OCI-LY7 (cell line): Measurements from ENCODE around the gene ADARB2. TPM values are rescaled to one million over a fixed set of nuclear protein-coding genes. Genes with fewer than 3 reads are reported as not detected.

Experiments used
- BruUV-seq: library from RNA; stranded (reverse); fragments of 400-500 nt; replicated peaks from 2 replicates; lab custom pipeline; 2021; lab: Mats Ljungman, UMichigan
- CTCF ChIA-PET: fragments of 300-600 bp; sonication (Branson Sonifier 250); formaldehyde crosslinking; loops from one replicate; lab custom pipeline; 2022; ENCODE audit warnings: antibody characterized with exemption; ENCODE audit not compliant: unreplicated experiment; lab: Charles Lee
- POLR2A ChIA-PET: fragments of 300-600 bp; sonication (Branson Sonifier 250); formaldehyde crosslinking; loops from one replicate; lab custom pipeline; 2022; ENCODE audit warnings: antibody characterized with exemption; lab: Charles Lee
- DNase-seq: peaks from one replicate; pipeline ENCODE4 v3.0.0-alpha.2; 2015; ENCODE audit warnings: low spot score
- H2AFZ ChIP-seq: fragments of 200-600 bp; sonication (generic), shearing (Covaris generic); 2 replicates; pipeline ENCODE4 v1.6.1; 2014; ENCODE audit warnings: mild to moderate bottlenecking, antibody characterized with exemption, low read length, moderate library complexity
- H3K27ac ChIP-seq: fragments of 200-600 bp; sonication (generic); 2 replicates; pipeline ENCODE4 v1.5.1; 2014; ENCODE audit warnings: mixed run types, low read depth, mild to moderate bottlenecking, moderate library complexity, low read length, inconsistent platforms; ENCODE audit not compliant: poor library complexity, severe bottlenecking
- H3K36me3 ChIP-seq: fragments of 200-600 bp; sonication (generic); 2 replicates; pipeline ENCODE4 v1.6.1; 2014; ENCODE audit warnings: mild to moderate bottlenecking, antibody characterized with exemption, low read length, moderate library complexity, mixed read lengths; ENCODE audit not compliant: insufficient read depth
- H3K4me1 ChIP-seq: fragments of 200-600 bp; sonication (generic); 2 replicates; pipeline ENCODE4 v1.5.1; 2014; ENCODE audit warnings: mild to moderate bottlenecking, low read length; ENCODE audit not compliant: insufficient read depth, poor library complexity, severe bottlenecking
- H3K4me2 ChIP-seq: fragments of 200-600 bp; sonication (generic); 2 replicates; pipeline ENCODE4 v1.6.1; 2014; ENCODE audit warnings: mild to moderate bottlenecking, low read length
- H3K4me3 ChIP-seq: fragments of 200-600 bp; sonication (generic); 2 replicates; pipeline ENCODE4 v1.5.1; 2014; ENCODE audit warnings: mild to moderate bottlenecking, low read depth, low read length; ENCODE audit not compliant: poor library complexity, severe bottlenecking
- H3K79me2 ChIP-seq: fragments of 200-600 bp; sonication (generic); 2 replicates; pipeline ENCODE4 v1.6.1; 2016; ENCODE audit warnings: low read depth, mild to moderate bottlenecking, low read length, moderate library complexity, mixed read lengths; ENCODE audit not compliant: insufficient read depth
- H3K9me2 ChIP-seq: fragments of 200-600 bp; sonication (generic); 2 replicates; pipeline ENCODE4 v1.6.1; 2016; ENCODE audit warnings: mild to moderate bottlenecking, low read length, mixed read lengths; ENCODE audit not compliant: insufficient read depth
- H3K9me3 ChIP-seq: fragments of 200-600 bp; sonication (generic); 2 replicates; pipeline ENCODE4 v1.6.1; 2014; ENCODE audit warnings: mild to moderate bottlenecking, mixed run types, low read length, mixed read lengths
- H4K20me1 ChIP-seq: fragments of 200-600 bp; sonication (generic); 2 replicates; pipeline ENCODE4 v1.6.1; 2014; ENCODE audit warnings: mild to moderate bottlenecking, antibody characterized with exemption, low read length, moderate library complexity, mixed read lengths; ENCODE audit not compliant: insufficient read depth
- CTCF ChIP-seq: fragments of 200-600 bp; sonication (generic); conservative IDR thresholded peaks from 2 replicates; pipeline ENCODE4 v1.5.1; 2014; ENCODE audit warnings: mild to moderate bottlenecking, antibody characterized with exemption, low read length, moderate library complexity, mixed read lengths
- EZH2phosphoT487 ChIP-seq: fragments of 200-600 bp; sonication (generic); IDR thresholded peaks from 2 replicates; pipeline ENCODE4 v1.6.1; 2018; ENCODE audit warnings: low read depth, borderline replicate concordance, mild to moderate bottlenecking, mixed run types, antibody characterized with exemption, low read length, moderate library complexity, mixed read lengths
- intact Hi-C: fragments of 100-400 bp; cut with micrococcal nuclease; formaldehyde crosslinking; loops from one replicate; pipeline ENCODE4 v1.10.0; 2022; ENCODE audit not compliant: unreplicated experiment
- total RNA-seq, 2 experiments: library from RNA; depleted of rRNA in 1 of 2; stranded (reverse); fragments of >200 nt in 1 of 2; shearing (Covaris generic) in 1 of 2; gene quantifications; 2 replicates each; pipeline ENCODE4 v1.2.3, GENCODE V29; 2014 to 2022

ADARB2 gene
- total RNA-seq, 2 experiments from 2014 or later, result 0.03 TPM; not detected in 1

DNA sequence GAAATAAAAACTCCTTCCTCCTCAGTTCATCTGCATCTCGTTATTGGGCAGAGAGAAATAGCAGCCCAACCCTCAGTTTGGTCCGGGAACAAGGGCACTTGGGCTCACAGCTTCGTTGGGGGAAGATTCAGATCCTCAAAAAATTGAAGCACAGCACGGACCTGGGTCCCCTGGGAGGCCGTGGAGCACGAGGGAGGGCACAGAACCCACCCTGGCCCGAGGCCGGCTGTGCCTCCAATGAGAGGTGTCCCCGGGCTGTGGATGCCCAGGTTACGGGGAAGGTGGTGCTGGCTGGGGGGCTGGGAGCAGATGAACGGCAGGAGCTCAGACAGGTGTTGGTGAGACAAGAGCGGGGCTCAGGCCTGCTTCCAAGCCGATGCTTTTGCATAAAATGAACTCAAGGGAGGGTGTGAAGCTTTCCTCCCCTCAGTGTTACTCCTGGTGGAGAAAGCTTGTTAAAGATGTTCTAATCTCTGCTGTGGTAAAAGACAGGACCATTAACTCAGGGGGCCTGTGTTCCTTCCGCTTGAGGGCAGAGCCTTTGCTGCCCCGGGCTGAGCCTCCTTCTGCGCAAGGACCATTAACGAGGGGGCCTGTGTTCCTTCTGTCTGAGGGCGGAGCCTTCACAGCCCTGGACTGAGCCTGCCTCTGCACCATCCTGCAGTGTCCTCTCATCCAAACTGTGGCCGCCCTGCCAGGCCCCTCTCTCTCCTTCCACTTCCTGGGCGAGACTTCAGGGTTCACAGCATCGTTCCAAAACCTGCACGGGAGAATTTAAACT, 302.2 kb downstream of the ADARB2 start:
- no peak for TF ChIP-seq CTCF
- TF ChIP-seq EZH2phosphoT487, result no peak
- BruUV-seq, result no TSS peak
- H3K4me1 ChIP-seq, result no peaks in the 10 kb centered on the region
- H2AFZ ChIP-seq, result no peak overlapping the region
- H4K20me1 ChIP-seq, result no peaks in the 10 kb centered on the region
- H3K9me2 ChIP-seq, result no peaks in the 10 kb centered on the region
- H3K36me3 ChIP-seq, result no peaks in the 10 kb centered on the region
- no peak for DNase-seq
- H3K4me2 ChIP-seq, result no peak overlapping the region
- CTCF ChIA-PET, result no interaction called here
- no peaks in the 10 kb centered on the region for H3K79me2 ChIP-seq
- POLR2A ChIA-PET, result interaction anchor here (1.3 kb wide), 1 partner anchor 54 kb away, joined by 3 read pairs; no protein-coding TSS in a partner anchor
- H3K27ac ChIP-seq, result no peak overlapping the region
- H3K9me3 ChIP-seq, result peaks cover 12% of the 10 kb centered on the region; the same call in 1 of the 2 replicates
- intact Hi-C loops, result no loop called here
- H3K4me3 ChIP-seq, result no peak overlapping the region

DNA sequence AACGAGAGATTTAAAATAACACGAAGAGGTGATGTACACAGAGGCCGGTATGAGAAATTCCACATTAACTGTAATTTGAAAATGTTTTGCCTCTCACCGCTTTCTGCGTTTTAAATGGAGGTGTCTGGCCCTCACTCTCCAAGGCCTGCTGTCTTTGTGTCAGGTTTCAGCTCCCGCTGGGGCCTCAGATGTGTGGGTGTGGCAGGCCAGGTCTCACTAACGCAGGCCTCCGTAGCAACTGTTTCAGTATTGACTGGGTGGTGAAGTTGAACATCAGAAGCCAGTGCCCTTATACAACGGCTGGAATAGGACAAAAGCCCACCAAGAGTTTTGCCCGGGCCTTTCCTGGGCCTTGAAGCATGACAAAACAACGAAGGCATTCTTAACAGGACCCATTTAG, 303.1 kb downstream of the ADARB2 start:
- no peak for DNase-seq
- H3K27ac ChIP-seq, result no peak overlapping the region
- no peak overlapping the region for H3K4me2 ChIP-seq
- POLR2A ChIA-PET, result no interaction called here
- BruUV-seq, result no TSS peak
- peaks cover 12% of the 10 kb centered on the region; the same call in 1 of the 2 replicates for H3K9me3 ChIP-seq
- H2AFZ ChIP-seq, result no peak overlapping the region
- H3K4me1 ChIP-seq, result no peaks in the 10 kb centered on the region
- H4K20me1 ChIP-seq, result no peaks in the 10 kb centered on the region
- TF ChIP-seq CTCF (no peak), EZH2phosphoT487 (no peak)
- H3K4me3 ChIP-seq, result no peak overlapping the region
- CTCF ChIA-PET, result no interaction called here
- no peaks in the 10 kb centered on the region for H3K79me2 ChIP-seq
- H3K9me2 ChIP-seq, result no peaks in the 10 kb centered on the region
- intact Hi-C loops, result no loop called here
- H3K36me3 ChIP-seq, result no peaks in the 10 kb centered on the region

DNA sequence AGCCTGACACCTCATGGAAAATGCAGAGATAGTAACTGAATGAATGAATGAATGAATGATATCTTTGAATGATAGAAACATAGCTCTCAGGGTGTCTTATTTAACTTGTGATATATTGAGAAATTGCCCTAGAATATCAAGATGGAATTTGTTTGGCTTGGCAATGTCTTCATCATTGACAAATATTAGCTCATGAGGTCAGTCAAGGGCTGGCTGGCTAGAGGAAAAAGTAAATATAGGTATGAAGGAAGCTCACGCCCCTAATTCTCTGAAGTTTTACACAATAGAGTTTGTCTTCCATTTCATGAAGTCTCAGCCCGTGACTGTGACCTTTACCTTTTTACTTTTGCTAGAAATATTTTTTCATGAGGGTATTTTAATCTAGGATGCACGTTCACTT, 305.2 kb downstream of the ADARB2 start:
- POLR2A ChIA-PET, result no interaction called here

More for the DNA sequence above, 305.2 kb downstream of the ADARB2 start:
- Histone ChIP-seq H3K4me3 (no peak overlapping the region), H2AFZ (no peak overlapping the region), H3K36me3 (no peaks in the 10 kb centered on the region), H3K4me2 (no peak overlapping the region), H3K4me1 (peaks cover 6% of the 10 kb centered on the region), H3K9me2 (no peaks in the 10 kb centered on the region), H3K79me2 (no peaks in the 10 kb centered on the region), H4K20me1 (no peaks in the 10 kb centered on the region), H3K27ac (no peak overlapping the region), H3K9me3 (peaks cover 12% of the 10 kb centered on the region; the same call in 1 of the 2 replicates)
- no peak for DNase-seq
- TF ChIP-seq EZH2phosphoT487 (no peak), CTCF (no peak)
- CTCF ChIA-PET, result no interaction called here
- intact Hi-C loops, result no loop called here
- BruUV-seq, result no TSS peak
